ENCODE results near the gene PPP1R12B. TPM values are rescaled to one million over a fixed set of nuclear protein-coding genes. Genes with fewer than 3 reads are reported as not detected.
"Not testable (repeated sequence)": the region's sequence is repeated elsewhere in the genome, so short reads cannot be mapped to it uniquely, and the experiment has no call there.

PPP1R12B gene
- total RNA-seq, 1 donor from 2014 or later: 49.1 TPM

DNA sequence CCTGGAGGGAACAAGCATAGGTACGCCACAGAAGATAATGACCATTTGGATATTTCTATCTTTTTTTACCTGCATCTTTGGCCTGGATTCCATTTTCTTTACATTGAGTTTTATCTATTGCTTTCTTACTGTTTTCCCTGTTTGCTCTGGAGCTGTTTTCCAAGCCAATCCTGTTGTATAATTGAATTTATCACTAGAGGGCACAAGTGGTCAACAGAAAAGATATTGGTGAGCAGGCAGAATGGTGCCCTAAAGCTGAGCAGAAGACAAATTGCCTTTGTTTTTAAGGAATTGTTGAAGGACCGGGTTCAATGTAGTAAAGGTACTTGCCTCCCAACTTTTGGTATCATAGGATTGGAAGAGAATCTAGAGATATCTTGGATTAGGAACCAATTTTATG is 152.8 kb downstream of the PPP1R12B start:
- no peak overlapping the region for H3K27ac ChIP-seq
- no peak overlapping the region for H3K4me3 ChIP-seq
- H3K4me1 ChIP-seq: no peaks in the 10 kb centered on the region
- H3K27me3 ChIP-seq: no peaks in the 10 kb centered on the region
- no peak for DNase-seq
- H3K36me3 ChIP-seq: peaks cover 27% of the 10 kb centered on the region
- ATAC-seq: peak; percentile 64
- TF ChIP-seq, protein P1, sequence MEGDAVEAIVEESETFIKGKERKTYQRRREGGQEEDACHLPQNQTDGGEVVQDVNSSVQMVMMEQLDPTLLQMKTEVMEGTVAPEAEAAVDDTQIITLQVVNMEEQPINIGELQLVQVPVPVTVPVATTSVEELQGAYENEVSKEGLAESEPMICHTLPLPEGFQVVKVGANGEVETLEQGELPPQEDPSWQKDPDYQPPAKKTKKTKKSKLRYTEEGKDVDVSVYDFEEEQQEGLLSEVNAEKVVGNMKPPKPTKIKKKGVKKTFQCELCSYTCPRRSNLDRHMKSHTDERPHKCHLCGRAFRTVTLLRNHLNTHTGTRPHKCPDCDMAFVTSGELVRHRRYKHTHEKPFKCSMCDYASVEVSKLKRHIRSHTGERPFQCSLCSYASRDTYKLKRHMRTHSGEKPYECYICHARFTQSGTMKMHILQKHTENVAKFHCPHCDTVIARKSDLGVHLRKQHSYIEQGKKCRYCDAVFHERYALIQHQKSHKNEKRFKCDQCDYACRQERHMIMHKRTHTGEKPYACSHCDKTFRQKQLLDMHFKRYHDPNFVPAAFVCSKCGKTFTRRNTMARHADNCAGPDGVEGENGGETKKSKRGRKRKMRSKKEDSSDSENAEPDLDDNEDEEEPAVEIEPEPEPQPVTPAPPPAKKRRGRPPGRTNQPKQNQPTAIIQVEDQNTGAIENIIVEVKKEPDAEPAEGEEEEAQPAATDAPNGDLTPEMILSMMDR (IDR thresholded peaks at IDR 0.05): peak; percentile 54
- intact Hi-C loops (cut with DNase I): no loop called here
- H3K9me3 ChIP-seq: no peaks in the 10 kb centered on the region

- no peaks in the 10 kb centered on the region for H3K9me3 ChIP-seq
- TF ChIP-seq, protein P1 (IDR thresholded peaks at IDR 0.05): no peak
- H3K36me3 ChIP-seq: peaks cover 18% of the 10 kb centered on the region
- no peaks in the 10 kb centered on the region for H3K27me3 ChIP-seq
- no peak overlapping the region for H3K4me3 ChIP-seq
- DNase-seq: no peak
- intact Hi-C loops (cut with DNase I): no loop called here
- H3K27ac ChIP-seq: no peak overlapping the region
- no peaks in the 10 kb centered on the region for H3K4me1 ChIP-seq
- no peak for ATAC-seq
Measured at GRCh38 chr1:202505356-202505755, 156.9 kb downstream of the PPP1R12B start.

DNA sequence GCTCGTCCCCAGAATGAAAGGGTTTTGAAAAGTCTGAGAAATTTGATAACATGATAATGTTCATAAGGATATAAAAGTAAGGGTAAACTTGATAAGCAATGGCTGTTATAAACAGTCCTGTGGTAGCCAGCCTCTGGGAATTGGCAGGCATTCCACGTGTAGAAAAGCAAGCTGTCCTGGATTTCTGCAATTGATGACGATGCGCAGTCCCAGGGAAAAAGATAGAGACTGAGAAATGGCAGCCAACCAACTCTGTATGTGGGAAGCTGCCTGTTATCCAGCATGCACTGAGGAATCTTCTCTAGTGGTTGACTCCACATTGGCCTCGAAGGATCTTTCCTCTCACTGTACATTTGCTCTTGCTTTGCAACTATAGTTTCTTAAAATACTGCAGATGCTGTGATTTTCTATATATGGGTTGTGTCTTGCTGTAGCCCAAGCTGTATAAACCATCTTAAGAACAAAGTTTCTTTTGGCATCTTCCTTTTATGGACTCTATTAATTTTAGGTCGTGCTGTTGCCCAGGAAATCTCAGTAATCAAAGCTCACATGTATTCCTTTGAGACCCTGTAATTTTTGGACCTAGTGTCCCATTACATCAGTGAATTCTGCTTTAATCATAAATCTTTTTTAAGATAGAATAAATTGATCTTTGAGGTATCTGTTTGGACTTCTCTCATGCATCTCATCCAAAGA is 157.5 kb downstream of the PPP1R12B start:
- H3K27ac ChIP-seq; H3K27me3 ChIP-seq; intact Hi-C loops (cut with DNase I); H3K4me3 ChIP-seq; ATAC-seq; DNase-seq; H3K4me1 ChIP-seq; H3K9me3 ChIP-seq: not testable (repeated sequence)
- peaks cover 18% of the 10 kb centered on the region for H3K36me3 ChIP-seq

DNA sequence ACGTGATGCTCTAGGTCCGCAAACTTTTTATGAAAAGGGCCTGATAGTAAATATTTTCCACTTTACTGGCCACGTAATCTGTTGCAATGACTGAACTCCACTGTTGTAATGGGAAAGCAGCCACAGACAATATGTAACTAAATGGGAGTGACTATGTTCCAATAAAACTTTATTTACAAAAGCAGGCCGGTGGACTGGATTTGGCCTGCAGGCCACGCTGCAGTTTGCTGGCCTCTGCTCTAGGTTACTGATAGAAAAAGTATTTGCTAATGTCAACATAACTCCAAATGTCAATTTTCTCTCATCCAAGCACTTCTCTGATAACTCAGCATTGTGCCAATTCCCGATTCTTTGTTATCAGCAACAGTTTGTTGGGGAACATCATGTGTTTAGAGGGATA is 160.4 kb downstream of the PPP1R12B start:
- H3K27me3 ChIP-seq; H3K4me3 ChIP-seq; intact Hi-C loops (cut with DNase I); H3K9me3 ChIP-seq; ATAC-seq; H3K4me1 ChIP-seq; H3K27ac ChIP-seq; H3K36me3 ChIP-seq; DNase-seq: not testable (repeated sequence)

DNA sequence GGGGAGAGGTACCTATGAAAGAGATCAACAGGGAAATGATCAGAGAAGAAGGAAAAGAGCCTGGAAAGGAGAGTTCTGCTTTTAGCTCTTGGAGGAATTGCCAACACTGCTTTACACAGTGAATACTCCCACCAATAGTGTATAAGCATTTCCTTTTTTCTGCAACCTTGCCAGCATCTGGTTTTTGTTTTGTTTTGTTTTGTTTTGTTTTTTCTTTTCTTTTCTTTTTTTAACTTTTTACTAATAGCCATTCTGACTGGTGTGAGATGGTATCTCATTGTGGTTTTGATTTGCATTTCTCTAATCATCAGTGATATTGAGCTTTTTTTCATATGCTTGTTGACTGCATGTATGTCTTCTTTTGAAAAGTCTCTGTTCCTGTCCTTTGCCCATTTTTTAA is 165.4 kb downstream of the PPP1R12B start:
- DNase-seq, H3K36me3 ChIP-seq: not testable (repeated sequence)

GRCh38 chr1:202516434-202516877 is 168.0 kb downstream of the PPP1R12B start:
- intact Hi-C loops (cut with DNase I): no loop called here
- no peaks in the 10 kb centered on the region for H3K9me3 ChIP-seq
- no peak for ATAC-seq
- H3K36me3 ChIP-seq: no peaks in the 10 kb centered on the region
- TF ChIP-seq, protein P1 (IDR thresholded peaks at IDR 0.05): no peak
- DNase-seq: no peak
- H3K27me3 ChIP-seq: no peaks in the 10 kb centered on the region
- no peak overlapping the region for H3K4me3 ChIP-seq
- H3K27ac ChIP-seq: no peak overlapping the region
- H3K4me1 ChIP-seq: no peaks in the 10 kb centered on the region

More for the DNA sequence above, 165.4 kb downstream of the PPP1R12B start:
- H3K4me1 ChIP-seq; H3K9me3 ChIP-seq; H3K4me3 ChIP-seq; intact Hi-C loops (cut with DNase I); H3K27me3 ChIP-seq; ATAC-seq; H3K27ac ChIP-seq: not testable (repeated sequence)

GRCh38 chr1:202517146-202517545 is 168.6 kb downstream of the PPP1R12B start:
- intact Hi-C loops (cut with DNase I); H3K9me3 ChIP-seq; DNase-seq; H3K27ac ChIP-seq; H3K36me3 ChIP-seq; H3K4me1 ChIP-seq; H3K4me3 ChIP-seq; ATAC-seq; H3K27me3 ChIP-seq: not testable (repeated sequence)

- H3K27ac ChIP-seq; H3K9me3 ChIP-seq; H3K4me1 ChIP-seq; ATAC-seq; H3K27me3 ChIP-seq; intact Hi-C loops (cut with DNase I); H3K4me3 ChIP-seq; H3K36me3 ChIP-seq; DNase-seq: not testable (repeated sequence)
Measured at GRCh38 chr1:202518180-202518579, 169.7 kb downstream of the PPP1R12B start.

GRCh38 chr1:202518905-202519304 is 170.4 kb downstream of the PPP1R12B start:
- H3K4me3 ChIP-seq; H3K27ac ChIP-seq; intact Hi-C loops (cut with DNase I); H3K27me3 ChIP-seq; DNase-seq; H3K36me3 ChIP-seq; H3K4me1 ChIP-seq; ATAC-seq; H3K9me3 ChIP-seq: not testable (repeated sequence)

DNA sequence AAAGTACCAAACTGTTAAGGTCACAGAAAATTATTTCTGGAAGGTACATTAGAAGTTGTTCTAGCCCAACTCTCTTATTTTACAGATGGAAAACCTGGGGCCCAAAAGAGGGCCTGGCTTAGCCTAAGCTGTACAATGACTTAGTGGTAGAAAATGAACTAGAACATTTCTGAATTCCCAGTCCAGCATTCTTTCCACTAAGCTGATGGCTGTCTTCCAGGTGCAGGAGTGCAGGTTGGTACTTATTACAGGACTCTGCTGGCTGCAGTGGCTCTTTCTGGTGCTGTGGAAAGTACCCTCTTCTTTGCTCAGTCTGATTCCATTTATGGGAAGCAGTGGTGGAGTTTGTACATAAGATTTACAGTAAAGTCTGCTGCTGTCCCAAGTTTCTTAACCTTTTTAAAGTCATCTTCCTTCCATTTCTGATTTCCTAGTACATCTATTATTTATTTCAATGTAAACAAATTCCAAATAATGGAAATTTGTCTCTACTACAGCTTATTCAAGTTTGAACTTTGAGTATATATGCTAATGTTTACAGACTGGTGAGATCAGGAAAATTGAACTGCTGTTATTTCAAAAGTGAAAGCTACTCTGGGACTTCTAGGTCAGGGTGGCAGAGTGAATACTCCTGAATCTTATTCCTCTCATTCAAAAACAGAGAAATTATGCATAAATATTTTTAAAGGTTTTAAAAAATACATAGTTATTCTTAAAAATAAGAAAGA is 171.8 kb downstream of the PPP1R12B start:
- ATAC-seq: peak; percentile 87
- intact Hi-C loops (cut with DNase I); DNase-seq; H3K4me3 ChIP-seq; H3K4me1 ChIP-seq; H3K9me3 ChIP-seq; H3K27me3 ChIP-seq; H3K36me3 ChIP-seq; H3K27ac ChIP-seq: not testable (repeated sequence)

GRCh38 chr1:202520857-202521216 is 172.3 kb downstream of the PPP1R12B start:
- H3K9me3 ChIP-seq; ATAC-seq; intact Hi-C loops (cut with DNase I); H3K4me3 ChIP-seq; H3K27me3 ChIP-seq; H3K27ac ChIP-seq; DNase-seq; H3K4me1 ChIP-seq; H3K36me3 ChIP-seq: not testable (repeated sequence)

All from upper lobe of right lung (tissue), 1 donor.